ENCODE data around the gene FOXI1.
A peak's percentile ranks its signal among the peaks of the same experiment; 100 is the strongest.

Gene FOXI1

DNA sequence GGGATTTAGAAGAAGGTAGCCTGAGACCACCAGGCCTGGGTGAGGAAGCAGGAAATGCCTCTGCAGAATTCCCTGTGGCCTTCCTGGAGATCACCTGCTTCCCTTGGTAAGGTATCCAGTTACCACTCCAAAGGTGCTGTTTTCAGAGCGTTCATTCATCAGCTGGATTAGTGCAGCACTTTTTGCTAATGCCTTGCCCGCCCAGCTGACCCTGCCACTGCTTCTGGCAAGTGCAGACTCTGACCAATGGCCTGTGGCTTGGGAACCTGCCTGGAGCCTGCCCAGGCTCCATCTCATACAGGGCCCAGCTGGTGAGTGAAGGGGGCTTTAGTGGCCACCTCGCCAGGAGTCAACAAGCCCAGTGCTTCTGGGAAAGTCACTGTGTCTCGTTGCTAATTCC, 48.6 kb downstream of the FOXI1 start:
- DNase-seq: peak; percentile 19

GRCh38 chr5:170154744-170155143, 49.0 kb downstream of the FOXI1 start:
- DNase-seq: no peak

DNA sequence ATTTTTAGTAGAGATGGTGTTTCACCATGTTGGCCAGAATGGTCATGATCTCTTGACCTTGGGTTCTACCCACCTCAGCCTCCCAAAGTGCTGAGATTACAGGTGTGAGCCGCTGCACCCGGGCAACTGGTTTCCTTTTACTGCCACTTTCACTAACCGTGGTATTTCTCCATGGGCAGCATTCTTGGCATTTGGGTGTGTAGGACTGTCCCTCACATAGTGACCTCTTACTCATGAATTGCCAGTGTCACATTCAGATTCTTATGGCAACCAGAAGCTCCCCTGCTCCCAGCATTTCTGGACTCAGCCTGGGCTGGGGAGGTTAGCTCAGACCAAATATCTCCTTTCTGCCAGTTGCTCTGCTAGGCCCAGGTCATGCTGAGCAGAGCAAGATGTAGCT, 50.1 kb downstream of the FOXI1 start:
- DNase-seq: no peak

GRCh38 chr5:170159101-170159698, 53.5 kb downstream of the FOXI1 start:
- DNase-seq: no peak

All from right forelimb (tissue), 1 donor.